ENCODE measurements around the gene SORCS2.

SORCS2 gene

GRCh38 chr4:7590899-7591298 is 398.6 kb downstream of the SORCS2 start:
- Histone ChIP-seq H3K27ac (ENCODE audit: low read length) (no peak overlapping the region), H3K4me1 (ENCODE audit: insufficient read depth, low read length) (no peaks in the 10 kb centered on the region), H3K27me3 (ENCODE audit: insufficient read depth, low read length, poor library complexity) (no peaks in the 10 kb centered on the region), H3K36me3 (ENCODE audit: insufficient read depth, low read length) (no peaks in the 10 kb centered on the region), H3K4me2 (ENCODE audit: insufficient read depth, low read length) (no peak overlapping the region), H3K79me2 (ENCODE audit: insufficient read depth, low read length) (no peaks in the 10 kb centered on the region), H4K20me1 (ENCODE audit: insufficient read depth, low read length) (no peaks in the 10 kb centered on the region), H3K9ac (ENCODE audit: low read depth, low read length) (no peak overlapping the region), H2AFZ (ENCODE audit: low read depth, low read length) (no peak overlapping the region), H3K9me3 (ENCODE audit: insufficient read depth, low read length, severe bottlenecking) (no peaks in the 10 kb centered on the region), H3K4me3 (ENCODE audit: low read depth in 1 of 2, low read length in 2 of 2) (no peak overlapping the region)
- DNase-seq (no peak), ATAC-seq (ENCODE audit: insufficient read depth, low read depth) (no peak)
- TF ChIP-seq CTCF (IDR thresholded peaks at IDR 0.05; ENCODE audit: borderline replicate concordance, extremely low read depth, low read length, poor library complexity, severe bottlenecking) (no peak), EZH2 (IDR thresholded peaks at IDR 0.05; ENCODE audit: borderline replicate concordance, low read depth, low read length, severe bottlenecking) (no peak)

GRCh38 chr4:7591409-7592053 is 399.2 kb downstream of the SORCS2 start:
- H3K4me3 ChIP-seq (ENCODE audit: low read depth in 1 of 2, low read length in 2 of 2): no peak overlapping the region
- no peak overlapping the region for H3K4me2 ChIP-seq (ENCODE audit: insufficient read depth, low read length)
- DNase-seq: no peak
- TF ChIP-seq CTCF (IDR thresholded peaks at IDR 0.05; ENCODE audit: borderline replicate concordance, extremely low read depth, low read length, poor library complexity, severe bottlenecking) (no peak), EZH2 (IDR thresholded peaks at IDR 0.05; ENCODE audit: borderline replicate concordance, low read depth, low read length, severe bottlenecking) (no peak)
- no peaks in the 10 kb centered on the region for H4K20me1 ChIP-seq (ENCODE audit: insufficient read depth, low read length)
- H3K27me3 ChIP-seq (ENCODE audit: insufficient read depth, low read length, poor library complexity): no peaks in the 10 kb centered on the region
- no peaks in the 10 kb centered on the region for H3K4me1 ChIP-seq (ENCODE audit: insufficient read depth, low read length)
- no peak overlapping the region for H3K9ac ChIP-seq (ENCODE audit: low read depth, low read length)
- no peaks in the 10 kb centered on the region for H3K36me3 ChIP-seq (ENCODE audit: insufficient read depth, low read length)
- no peaks in the 10 kb centered on the region for H3K9me3 ChIP-seq (ENCODE audit: insufficient read depth, low read length, severe bottlenecking)
- no peaks in the 10 kb centered on the region for H3K79me2 ChIP-seq (ENCODE audit: insufficient read depth, low read length)
- no peak overlapping the region for H3K27ac ChIP-seq (ENCODE audit: low read length)
- ATAC-seq (ENCODE audit: insufficient read depth, low read depth): no peak
- H2AFZ ChIP-seq (ENCODE audit: low read depth, low read length): no peak overlapping the region

- Histone ChIP-seq H3K27ac (ENCODE audit: low read length) (no peak overlapping the region), H3K9me3 (ENCODE audit: insufficient read depth, low read length, severe bottlenecking) (no peaks in the 10 kb centered on the region), H3K79me2 (ENCODE audit: insufficient read depth, low read length) (no peaks in the 10 kb centered on the region), H4K20me1 (ENCODE audit: insufficient read depth, low read length) (no peaks in the 10 kb centered on the region; the same call in 1 of the 2 replicates), H3K36me3 (ENCODE audit: insufficient read depth, low read length) (no peaks in the 10 kb centered on the region), H3K4me2 (ENCODE audit: insufficient read depth, low read length) (no peak overlapping the region), H3K4me1 (ENCODE audit: insufficient read depth, low read length) (no peaks in the 10 kb centered on the region), H3K9ac (ENCODE audit: low read depth, low read length) (no peak overlapping the region), H2AFZ (ENCODE audit: low read depth, low read length) (no peak overlapping the region), H3K4me3 (ENCODE audit: low read depth in 1 of 2, low read length in 2 of 2) (no peak overlapping the region), H3K27me3 (ENCODE audit: insufficient read depth, low read length, poor library complexity) (no peaks in the 10 kb centered on the region)
- TF ChIP-seq EZH2 (IDR thresholded peaks at IDR 0.05; ENCODE audit: borderline replicate concordance, low read depth, low read length, severe bottlenecking) (no peak), CTCF (IDR thresholded peaks at IDR 0.05; ENCODE audit: borderline replicate concordance, extremely low read depth, low read length, poor library complexity, severe bottlenecking) (no peak)
- ATAC-seq (ENCODE audit: insufficient read depth, low read depth) (no peak), DNase-seq (no peak)
Observed at GRCh38 chr4:7593646-7594412, 401.5 kb downstream of the SORCS2 start.
